Central memory CD4-positive, alpha-beta T cell (primary cell): ENCODE results near the gene ERFL.
"Not testable (repeated sequence)": the region's sequence is repeated elsewhere in the genome, so short reads cannot be mapped to it uniquely, and the experiment has no call there.

Source experiments
- DNase-seq: peaks from one replicate; pipeline ENCODE4 v3.0.0; 2022

The ERFL gene

DNA sequence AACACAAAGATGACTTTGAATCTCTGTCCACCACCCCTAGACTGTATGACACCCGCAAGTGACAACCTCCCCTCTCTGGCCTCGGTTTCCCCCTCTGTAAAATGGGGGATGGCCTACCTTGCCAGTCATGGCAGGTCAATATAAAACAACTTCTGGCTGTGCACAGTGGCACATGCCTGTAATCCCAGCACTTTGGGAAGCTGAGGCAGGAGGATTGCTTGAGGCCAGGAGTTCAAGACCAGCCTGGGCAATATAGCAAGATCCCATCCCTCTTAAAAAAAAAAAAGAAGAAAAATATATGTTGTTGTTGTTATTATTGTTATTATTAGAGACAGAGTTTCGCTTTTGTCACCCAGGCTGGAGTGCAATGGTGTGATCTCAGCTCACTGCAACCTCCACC is 52.3 kb downstream of the ERFL start:
- not testable (repeated sequence) for DNase-seq

DNA sequence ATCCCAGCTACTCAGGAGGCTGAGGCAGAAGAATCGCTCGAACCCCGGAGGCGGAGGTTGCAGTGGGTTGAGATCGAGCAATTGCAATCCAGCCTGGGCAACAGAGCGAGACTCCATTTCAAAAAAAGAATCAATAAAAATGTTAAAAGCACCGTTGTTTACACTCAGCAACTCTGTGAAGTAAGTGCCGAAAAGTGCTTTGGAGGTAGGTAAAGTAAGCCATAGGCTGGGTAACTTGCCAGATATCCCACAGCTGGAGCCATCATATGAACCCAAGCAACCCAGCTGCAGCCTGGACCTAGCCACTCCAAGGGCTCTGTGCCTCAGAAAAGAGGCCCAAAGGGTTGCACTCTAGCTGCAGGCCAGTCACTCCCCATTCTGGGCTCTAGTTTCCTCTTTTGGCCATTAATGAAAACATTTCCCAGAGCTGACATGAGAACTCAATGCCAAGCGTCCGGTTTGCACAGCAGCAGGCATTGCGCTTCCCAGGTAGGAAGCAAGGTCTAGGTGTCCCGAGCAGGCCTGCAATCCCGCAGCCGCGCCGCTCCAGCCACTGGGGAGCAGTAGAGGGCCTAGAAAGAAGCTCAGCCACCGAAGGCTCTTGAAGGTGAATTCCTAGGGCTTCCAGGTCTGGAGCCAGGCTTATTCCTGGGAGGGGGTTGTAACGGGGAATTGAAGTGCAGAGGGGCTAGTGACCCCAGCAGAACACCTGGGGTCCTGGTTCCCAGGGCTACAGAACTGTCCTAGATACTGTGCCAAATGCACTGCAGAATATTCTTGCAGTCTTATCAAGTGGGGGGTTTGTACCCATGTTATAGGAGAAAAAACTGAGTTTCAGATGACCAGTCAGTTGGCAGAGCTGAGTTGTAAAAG is 55.2 kb downstream of the ERFL start:
- peak; percentile 62 for DNase-seq

DNA sequence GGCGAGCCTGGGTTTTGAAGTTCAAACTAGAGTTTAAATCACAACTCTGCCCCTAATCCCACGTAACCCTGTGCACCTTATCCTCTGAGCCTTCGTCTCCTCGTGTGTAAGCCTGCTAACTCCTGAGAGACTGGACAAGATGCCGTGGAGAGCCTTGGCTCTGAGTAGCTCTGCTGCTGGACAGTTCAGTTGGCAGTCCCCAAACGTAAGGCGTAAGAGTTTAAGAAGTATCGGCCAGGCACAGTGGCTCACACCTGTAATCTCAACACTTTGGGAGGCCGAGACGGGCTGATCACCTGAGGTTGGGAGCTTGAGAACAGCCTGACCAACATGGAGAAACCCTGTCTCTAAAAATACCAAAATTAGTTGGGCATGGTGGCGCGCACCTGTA is 55.9 kb downstream of the ERFL start:
- DNase-seq: no peak

DNA sequence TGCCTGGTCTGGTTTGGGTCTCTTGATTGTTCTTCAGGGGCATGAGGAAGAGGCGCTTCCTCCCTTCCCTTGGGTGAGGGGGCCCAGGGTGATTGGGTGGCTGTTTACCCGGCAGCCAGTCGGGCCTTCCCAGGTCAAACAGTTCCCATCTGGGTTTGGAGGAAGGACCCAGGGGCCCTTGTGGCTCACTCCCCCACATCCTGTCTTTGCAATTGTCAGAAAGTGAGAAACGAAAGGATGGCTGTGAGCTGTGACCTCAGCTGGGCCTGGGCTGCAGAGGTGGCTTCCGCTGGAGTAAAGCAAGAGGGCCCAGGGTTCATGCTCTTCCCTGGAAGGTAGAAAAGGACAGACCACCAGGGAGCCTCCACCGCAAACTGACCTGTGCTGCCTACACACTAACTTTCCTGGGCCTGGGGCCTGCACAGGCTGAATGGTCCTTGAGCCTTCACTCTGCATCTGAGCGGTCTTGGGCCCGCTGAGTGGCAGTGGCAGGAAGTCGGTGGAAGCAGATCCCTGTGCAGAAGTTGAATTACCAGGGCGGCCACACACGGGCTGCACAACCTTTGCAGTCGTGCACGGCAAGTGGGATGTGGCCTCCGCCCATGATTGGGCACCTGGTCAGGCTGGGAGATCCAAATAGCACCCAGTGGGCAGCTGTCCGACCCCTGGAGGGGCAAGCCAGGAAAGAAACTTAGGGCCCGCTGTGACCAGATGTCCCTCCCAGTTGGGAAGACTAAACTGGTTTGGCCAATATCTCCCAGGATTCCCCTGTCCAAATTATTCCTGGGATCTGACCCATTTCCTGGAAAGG is 56.5 kb downstream of the ERFL start:
- peak; percentile 78 for DNase-seq

DNA sequence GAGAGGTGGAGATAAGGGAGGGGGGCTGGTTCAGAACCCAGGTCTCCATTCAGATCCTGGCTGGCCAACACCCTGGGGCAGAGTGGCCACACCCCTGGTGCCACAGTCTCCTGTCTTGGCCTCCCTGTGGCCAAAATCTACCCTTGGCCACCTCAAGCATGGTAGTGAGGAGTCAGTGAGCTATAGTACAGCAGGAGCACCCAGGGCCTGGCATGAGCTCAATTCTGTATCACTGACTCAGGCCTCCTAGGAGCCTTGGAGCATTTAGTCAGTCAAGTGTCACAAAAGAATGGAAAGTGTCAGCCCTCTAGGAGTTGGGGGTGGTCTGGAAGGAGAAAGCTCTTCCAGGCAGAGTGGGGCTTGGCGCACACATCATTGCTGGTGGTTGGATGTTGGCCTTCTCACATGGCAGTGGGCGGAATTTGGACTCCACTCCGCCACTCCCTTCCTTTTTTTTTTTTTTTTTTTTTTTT is 57.8 kb downstream of the ERFL start:
- no peak for DNase-seq

DNA sequence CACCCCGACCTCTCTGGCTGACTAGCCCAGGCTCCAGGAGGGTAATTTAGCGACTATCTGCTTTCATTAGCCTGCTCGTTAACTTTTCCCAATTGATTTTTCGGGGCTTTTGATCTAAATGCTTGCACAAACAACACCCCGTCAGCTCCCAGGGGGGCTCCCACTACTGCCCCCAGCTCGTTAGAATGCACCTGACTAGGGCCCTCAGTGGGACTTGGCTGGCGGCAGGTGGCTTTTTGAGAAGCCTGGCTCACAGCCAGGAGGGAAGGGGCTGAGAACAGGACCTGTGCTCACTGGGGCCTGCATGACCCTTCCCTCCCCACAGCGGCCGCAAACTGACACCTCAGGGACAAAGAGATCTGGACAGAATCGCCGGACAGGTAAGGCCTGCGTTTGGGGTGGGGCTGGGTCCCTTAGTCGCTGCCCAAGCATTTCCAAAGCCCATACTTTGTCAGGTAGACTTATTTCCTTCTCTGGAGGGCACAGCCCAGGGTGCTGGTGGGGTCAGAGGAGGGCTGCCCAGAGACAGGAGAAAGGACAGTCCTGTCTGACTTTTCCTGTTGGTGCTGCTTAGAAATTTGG is 58.8 kb downstream of the ERFL start:
- no peak for DNase-seq

DNA sequence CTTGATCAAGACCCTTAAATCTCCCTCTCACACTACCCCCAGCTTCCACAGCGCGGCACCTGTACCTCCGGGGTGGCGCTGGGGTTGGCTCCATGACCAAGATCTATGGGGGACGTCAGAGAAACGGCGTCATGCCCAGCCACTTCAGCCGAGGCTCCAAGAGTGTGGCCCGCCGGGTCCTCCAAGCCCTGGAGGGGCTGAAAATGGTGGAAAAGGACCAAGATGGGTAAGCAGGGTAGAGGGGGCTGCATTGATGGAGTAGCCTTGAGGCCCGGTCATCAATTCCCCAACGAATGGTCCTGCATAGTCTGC is 59.3 kb downstream of the ERFL start:
- DNase-seq: no peak

DNA sequence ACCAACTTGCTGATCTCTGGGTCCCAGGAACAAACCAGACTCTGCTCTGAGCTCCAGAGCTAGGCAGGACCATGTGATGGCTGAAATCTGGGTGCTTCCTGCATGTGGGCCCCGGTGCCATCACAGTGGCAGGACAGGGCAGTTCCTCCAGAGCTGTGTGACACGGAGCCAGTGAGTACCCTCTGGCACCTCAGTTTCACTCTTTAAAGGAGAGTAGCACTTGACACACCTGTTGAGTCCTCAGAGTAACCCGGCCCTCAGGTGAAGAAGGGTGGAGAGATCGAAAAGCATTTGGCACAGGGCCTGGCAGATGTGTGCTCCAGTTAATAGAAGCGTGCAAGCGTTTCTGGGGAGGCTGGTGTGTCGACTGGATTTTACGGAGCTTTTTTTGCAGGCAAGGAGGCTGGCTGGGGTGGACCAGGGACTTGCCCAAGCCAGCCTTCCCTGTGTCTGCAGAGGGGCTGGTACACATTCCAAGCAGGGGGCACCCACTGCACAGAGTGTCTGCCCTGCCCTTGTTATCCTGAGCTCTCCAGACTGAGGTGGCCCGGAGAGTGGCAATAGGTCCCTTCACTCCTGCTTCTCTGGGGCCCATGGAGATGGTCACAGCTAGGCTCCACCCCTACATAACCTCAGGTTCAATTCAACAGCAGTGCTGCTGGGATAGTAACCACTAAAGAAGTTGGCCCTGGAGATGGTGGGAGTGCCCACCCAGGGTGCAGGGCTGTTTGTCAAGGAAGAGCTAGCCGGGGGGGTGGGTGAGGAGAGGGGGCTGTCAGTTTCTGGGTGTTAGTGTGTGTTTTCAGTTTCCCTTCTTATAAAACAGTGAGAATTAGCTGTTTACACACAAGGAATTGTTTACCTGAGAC is 59.9 kb downstream of the ERFL start:
- no peak for DNase-seq

DNA sequence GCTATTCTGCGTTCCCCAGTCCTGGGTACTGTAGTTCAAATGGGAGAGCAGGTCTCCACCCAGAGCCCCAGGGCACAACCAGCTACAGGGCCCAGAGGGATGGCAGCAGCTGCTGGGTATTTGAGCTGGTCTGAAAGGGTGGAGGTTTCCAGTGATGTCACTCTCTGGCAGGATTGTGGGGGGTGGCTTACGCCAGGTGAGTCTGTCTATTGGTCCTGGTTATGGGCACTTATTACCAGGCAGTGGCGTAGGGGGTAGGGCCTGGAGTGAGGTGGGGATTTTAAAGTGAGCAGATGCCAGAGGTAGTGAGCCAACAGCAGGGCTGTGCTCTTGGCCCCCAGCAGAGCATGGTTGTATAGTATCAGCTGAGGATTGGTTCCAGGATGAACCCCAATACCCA is 62.0 kb downstream of the ERFL start:
- no peak for DNase-seq

DNA sequence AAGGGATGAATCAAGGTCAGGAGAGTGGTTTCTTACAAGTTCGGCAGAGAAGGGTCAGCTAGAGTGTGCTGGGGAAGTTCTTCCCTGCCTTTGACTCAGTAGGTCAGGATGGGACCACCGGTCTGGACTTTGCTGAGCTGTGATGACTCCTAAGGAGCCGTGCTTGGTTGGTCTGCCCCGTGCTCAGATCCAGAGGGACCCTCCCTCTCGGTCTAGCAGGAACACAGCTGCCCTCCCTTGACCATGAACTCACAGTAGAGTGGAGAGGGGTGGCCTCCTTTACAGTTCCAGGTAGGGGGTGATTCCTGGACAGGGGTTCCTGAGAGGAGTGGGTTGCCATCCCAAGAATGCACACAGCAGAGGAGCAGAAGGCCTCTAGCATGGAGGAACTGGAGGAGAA is 63.9 kb downstream of the ERFL start:
- no peak for DNase-seq

DNA sequence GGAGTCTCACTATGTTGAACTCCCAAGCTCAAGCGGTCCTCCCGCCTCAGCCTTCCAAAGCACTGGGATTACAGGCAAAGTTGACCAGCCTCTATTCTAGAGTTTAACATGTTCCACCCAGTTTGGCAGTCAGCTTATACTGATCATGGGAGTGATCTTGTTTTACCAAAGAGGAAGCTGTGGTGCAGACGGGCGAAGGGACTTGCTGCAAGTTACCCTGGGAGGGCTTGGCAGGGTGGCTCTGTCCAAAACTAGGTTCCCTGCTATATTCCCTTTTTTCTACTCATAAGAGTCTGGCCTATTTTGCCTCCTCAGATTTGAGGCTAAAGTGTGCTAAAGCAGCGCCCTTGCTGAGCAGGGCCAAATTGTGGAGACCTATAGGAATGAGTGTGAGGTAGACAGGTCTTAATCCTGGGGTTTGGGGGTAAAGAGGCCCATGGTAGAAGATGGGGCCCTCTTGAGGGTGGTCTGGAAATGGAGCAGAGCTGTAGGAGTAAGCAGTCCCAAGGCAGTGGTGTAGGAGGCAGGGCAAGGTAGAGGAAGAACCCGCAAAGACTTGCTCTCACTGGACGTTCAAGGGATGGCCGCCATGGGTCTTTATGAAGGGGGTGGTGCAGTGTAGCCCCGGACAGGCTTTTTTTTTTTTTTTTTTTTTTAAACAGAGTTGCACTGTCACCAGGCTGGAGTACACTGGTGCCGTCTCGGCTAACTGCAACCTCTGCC is 64.9 kb downstream of the ERFL start:
- no peak for DNase-seq

DNA sequence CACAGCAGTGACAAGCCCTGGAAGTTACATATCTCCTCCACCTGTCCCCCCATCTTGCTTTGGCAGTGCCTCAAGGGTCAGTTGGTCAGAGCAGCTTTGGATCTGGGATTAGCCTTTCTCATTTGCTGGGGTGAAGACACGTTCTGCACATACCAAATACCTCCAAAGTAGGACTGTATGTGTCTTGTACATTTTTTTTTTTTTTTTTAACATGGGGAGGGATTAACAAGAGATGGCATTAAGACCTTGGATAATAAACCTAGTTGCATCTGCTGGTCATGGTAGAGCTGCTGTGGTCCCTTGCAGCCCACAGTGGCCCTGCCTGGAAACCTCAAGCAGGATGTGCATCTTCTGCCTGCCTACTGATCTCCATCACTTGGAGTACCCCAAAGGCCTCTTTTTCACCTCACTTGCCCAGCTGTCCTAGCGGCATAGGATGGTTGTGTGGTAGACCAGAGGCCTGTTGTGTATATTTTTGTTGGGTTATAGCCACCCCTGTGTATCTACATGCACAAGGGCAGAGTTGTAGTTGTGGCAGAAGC is 65.7 kb downstream of the ERFL start:
- no peak for DNase-seq

DNA sequence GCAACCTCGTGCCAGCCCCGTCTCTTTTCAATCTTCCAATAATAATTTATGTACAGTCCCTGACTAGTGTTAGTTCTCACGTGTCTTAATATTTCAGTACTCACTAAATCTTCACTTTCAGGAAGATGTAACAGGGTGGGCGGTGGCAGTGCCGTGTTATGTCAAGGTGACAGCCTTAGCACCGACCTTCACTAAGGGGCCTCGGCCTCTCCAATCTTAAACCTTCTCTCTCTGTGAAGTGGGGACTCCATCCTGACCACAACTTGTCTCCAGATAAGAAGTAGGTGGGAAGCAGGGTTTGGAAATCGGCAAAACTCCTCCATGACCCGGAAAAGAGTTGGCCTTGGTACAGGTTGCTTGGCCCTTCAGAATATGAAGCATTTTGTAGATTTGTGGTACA is 66.4 kb downstream of the ERFL start:
- DNase-seq: no peak

DNA sequence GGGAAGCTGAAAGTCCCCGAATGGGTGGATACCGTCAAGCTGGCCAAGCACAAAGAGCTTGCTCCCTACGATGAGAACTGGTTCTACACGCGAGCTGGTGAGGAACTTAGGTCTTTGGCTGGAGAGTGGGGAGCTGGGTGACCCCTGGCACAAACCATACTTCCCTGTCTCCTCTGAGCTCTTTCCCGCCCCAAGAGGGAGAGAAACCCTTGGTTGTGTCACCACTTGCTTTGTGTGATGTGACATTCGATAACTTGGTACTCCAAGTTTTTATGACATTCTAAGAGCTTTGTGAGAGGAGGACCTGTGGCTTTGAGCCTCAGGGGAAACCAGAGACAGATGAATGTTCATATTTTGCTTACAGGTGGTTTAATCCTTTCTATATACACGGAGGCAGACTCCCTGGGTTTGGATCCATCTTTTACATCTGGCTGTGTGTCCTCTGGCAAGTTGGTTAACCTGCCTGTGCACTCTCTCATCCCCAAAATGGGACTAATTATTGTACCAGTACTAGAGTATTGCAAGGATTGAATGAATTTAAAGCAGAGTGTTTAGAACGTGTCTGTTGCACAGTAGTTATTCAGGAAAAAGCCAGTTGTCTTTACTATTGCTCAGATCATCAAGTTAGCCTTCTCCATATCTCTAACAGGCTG is 67.0 kb downstream of the ERFL start:
- no peak for DNase-seq

DNA sequence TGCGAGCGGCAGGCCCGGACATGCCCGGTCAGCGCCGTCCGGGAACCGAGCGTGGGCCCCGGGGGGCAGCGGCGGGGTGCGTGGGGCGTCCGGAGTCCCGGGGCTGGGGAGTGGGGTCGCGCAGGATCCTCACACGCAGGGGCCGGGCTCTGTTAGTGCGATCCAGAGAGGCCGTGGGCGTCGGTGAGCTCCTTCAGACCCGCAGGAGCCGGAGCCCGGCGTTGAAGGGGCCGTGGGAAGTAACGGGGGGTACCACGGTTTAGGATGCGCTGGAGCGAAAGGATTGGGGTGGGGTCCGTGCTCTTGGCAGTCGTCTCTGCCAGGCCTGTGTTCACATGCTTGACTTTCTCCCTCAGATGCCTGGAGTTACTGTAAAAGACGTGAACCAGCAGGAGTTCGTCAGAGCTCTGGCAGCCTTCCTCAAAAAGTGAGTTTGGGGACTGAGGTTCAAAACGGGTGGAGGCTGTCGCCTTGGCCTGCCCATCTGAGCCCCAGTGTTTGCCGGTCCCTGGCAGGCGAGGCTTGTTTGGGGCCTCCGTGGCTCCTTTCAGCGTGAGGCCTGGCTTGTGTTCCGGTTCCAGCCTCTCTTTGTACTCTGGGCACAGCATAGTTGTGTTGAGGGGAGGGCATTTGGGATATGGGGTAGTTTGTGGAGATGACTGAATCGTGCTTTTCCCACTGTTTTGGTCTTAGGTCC is 67.7 kb downstream of the ERFL start:
- peak; percentile 26 for DNase-seq

DNA sequence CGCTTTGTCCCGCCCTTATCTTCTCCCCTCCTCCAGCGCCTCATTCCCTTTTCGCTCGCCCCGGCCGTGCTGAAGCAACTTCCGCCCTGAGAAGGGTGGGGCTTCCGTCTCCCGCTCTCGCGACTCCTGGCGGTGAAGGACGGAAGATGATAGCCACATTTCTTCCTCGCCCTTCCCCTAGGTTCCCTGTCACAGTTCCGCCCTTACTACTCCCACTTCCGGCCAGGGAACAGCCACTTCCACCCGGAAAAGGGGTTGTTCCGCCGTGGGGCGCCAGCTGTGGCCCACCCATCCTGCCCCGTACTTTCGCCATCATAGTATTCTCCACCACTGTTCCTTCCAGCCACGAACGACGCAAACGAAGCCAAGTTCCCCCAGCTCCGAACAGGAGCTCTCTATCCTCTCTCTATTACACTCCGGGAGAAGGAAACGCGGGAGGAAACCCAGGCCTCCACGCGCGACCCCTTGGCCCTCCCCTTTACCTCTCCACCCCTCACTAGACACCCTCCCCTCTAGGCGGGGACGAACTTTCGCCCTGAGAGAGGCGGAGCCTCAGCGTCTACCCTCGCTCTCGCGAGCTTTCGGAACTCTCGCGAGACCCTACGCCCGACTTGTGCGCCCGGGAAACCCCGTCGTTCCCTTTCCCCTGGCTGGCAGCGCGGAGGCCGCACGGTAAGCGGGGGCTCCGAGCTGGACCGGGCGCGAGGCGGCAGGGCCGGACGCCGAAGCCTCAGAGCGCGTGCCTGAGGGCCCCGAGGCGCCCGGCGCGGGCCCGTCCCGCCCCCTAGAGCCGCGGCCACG is 68.4 kb downstream of the ERFL start, which contains the start of gene RPS19:
TSS of gene RPS19 (plus strand) at position 638 of the 801 bp plus-strand sequence. CDS start 520 bp downstream, outside the sequence.
- DNase-seq: peak; percentile 97

DNA sequence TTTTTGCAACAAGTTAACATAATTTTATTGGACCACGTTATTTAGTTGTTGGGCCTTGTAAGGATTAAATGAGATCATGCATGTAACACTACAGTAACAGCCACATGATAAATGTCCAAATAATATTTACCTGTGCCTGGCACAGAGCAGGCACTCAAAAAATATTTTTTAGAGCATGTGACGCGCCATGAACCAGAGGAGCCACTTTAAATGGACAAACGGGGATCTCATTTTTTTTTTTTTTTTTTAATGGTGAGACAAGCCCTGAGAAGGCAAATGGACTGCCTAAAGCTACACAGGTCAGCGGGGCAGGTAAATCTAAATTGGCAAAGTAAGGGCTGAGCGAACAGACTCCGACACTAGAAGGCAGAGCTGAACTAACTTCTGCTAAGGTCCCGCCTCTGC is 69.0 kb downstream of the ERFL start:
- DNase-seq: no peak
